Measurements from ENCODE around the gene SNX22.
A peak's percentile ranks its signal among the peaks of the same experiment; 100 is the strongest.

SNX22 gene

GRCh38 chr15:64157599-64158125, 6.1 kb downstream of the SNX22 start:
- DNase-seq: no peak

GRCh38 chr15:64158363-64159134, 7.0 kb downstream of the SNX22 start:
- DNase-seq: no peak

GRCh38 chr15:64161688-64162477, 10.4 kb downstream of the SNX22 start:
- DNase-seq: no peak

- no peak for DNase-seq
These were observed 10.9 kb downstream of the SNX22 start for GRCh38 chr15:64162478-64162868.

- DNase-seq: peak; percentile 98
These were observed 11.5 kb downstream of the SNX22 start, which contains the start of gene PPIB for GRCh38 chr15:64162869-64163658. TSS of gene PPIB (minus strand) at chr15:64163022. CDS start at chr15:64162986, 36 bp downstream.

GRCh38 chr15:64163659-64164362, 12.3 kb downstream of the SNX22 start:
- peak; percentile 38 for DNase-seq

- no peak for DNase-seq
These were observed 12.9 kb downstream of the SNX22 start for GRCh38 chr15:64164436-64164835.

- no peak for DNase-seq
These were observed 14.8 kb downstream of the SNX22 start for GRCh38 chr15:64166102-64166890.

- DNase-seq: no peak
These were observed 28.8 kb downstream of the SNX22 start for GRCh38 chr15:64180235-64180824.

GRCh38 chr15:64182859-64183370, 31.4 kb downstream of the SNX22 start:
- no peak for DNase-seq

- no peak for DNase-seq
These were observed 33.8 kb downstream of the SNX22 start for GRCh38 chr15:64185146-64185911.

- no peak for DNase-seq
These were observed 36.1 kb downstream of the SNX22 start for GRCh38 chr15:64187396-64188191.

GRCh38 chr15:64191971-64192830, 40.7 kb downstream of the SNX22 start:
- DNase-seq: no peak

- no peak for DNase-seq
These were observed 42.4 kb downstream of the SNX22 start for GRCh38 chr15:64193971-64194370.

- no peak for DNase-seq
These were observed 45.9 kb downstream of the SNX22 start for GRCh38 chr15:64197425-64197824.

- DNase-seq: no peak
These were observed 53.7 kb downstream of the SNX22 start for GRCh38 chr15:64205202-64205601.

Measured in right hindlimb (tissue), 1 donor.